Prostate gland (tissue), 2 donors: ENCODE results near the gene RPS6KA2.

Source experiments
- POLR2A ChIP-seq: fragments of 450-650 bp; IDR thresholded peaks from one replicate; pipeline ENCODE4 v1.6.1; 2016; ENCODE audit warnings: antibody characterized with exemption, mild to moderate bottlenecking
- POLR2AphosphoS5 ChIP-seq: sonication (generic); formaldehyde crosslinking; IDR thresholded peaks from one replicate; pipeline ENCODE4 v1.6.1; 2017; ENCODE audit warnings: antibody characterized with exemption
- TF ChIP-seq, protein P1 (sequence below), 4 experiments: fragments of 200-600 bp in 2 of 4; fragments of 450-650 bp in 2 of 4; sonication (generic) in 2 of 4; IDR thresholded peaks; 1 replicate in 3 of 4; 2 replicates in 1 of 4; pipeline ENCODE4 v1.5.1; 2016 to 2019; ENCODE audit warnings: antibody characterized with exemption in 4 of 4, mild to moderate bottlenecking in 2 of 4, moderate library complexity in 2 of 4

DNA sequence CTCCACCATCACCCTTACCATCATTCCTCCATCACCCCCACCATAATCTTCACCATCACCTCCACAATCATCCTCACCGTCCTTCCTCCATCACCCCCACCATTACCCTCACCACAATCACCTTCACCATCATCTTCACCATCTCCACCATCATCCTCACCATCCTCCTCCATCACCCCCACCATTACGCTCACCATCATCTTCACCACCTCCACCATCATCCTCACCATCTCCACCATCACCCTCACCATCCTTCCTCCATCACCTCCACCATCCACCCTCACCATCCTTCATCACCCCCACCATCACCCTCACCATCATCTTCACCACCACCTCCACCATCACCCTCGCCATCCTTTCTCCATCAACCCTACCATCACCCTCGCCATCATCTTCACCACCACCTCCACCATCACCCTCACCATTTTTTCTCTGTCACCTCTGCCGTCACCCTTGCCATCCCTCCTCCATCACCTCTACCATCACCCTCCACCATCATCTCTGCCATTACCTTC, 211.2 kb downstream of the RPS6KA2 start:
- TF ChIP-seq, protein P1, sequence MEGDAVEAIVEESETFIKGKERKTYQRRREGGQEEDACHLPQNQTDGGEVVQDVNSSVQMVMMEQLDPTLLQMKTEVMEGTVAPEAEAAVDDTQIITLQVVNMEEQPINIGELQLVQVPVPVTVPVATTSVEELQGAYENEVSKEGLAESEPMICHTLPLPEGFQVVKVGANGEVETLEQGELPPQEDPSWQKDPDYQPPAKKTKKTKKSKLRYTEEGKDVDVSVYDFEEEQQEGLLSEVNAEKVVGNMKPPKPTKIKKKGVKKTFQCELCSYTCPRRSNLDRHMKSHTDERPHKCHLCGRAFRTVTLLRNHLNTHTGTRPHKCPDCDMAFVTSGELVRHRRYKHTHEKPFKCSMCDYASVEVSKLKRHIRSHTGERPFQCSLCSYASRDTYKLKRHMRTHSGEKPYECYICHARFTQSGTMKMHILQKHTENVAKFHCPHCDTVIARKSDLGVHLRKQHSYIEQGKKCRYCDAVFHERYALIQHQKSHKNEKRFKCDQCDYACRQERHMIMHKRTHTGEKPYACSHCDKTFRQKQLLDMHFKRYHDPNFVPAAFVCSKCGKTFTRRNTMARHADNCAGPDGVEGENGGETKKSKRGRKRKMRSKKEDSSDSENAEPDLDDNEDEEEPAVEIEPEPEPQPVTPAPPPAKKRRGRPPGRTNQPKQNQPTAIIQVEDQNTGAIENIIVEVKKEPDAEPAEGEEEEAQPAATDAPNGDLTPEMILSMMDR (IDR thresholded peaks at IDR 0.05) = no peak
- TF ChIP-seq POLR2A (no peak), POLR2AphosphoS5 (no peak)
